Mesothelial cell of epicardium (in vitro differentiated cells): Measurements from ENCODE around the gene CTNNAL1. TPM values are rescaled to one million over a fixed set of nuclear protein-coding genes. Genes with fewer than 3 reads are reported as not detected.

Experiments
- DNase-seq, 2 experiments: peaks; one replicate each; pipeline ENCODE4 v3.0.0; 2021; ENCODE audit warnings: low spot score in 2 of 2; ENCODE audit not compliant: unreplicated experiment in 2 of 2
- H3K27ac Mint-ChIP-seq: 2 replicates; pipeline ENCODE4 v1.8.0; 2021; ENCODE audit warnings: mixed read lengths
- H3K27me3 Mint-ChIP-seq: 2 replicates; pipeline ENCODE4 v1.8.0; 2021; ENCODE audit warnings: low read depth, mixed read lengths
- H3K36me3 Mint-ChIP-seq: 2 replicates; pipeline ENCODE4 v1.8.0; 2021; ENCODE audit warnings: mixed read lengths
- H3K4me1 Mint-ChIP-seq: 2 replicates; pipeline ENCODE4 v1.8.0; 2021; ENCODE audit warnings: mixed read lengths
- H3K4me3 Mint-ChIP-seq: 2 replicates; pipeline ENCODE4 v1.8.0; 2021; ENCODE audit warnings: mild to moderate bottlenecking, moderate library complexity, mixed read lengths
- H3K9me3 Mint-ChIP-seq: 2 replicates; pipeline ENCODE4 v1.8.0; 2021; ENCODE audit warnings: mixed read lengths
- CTCF ChIP-seq: fragments of 200-600 bp; sonication (generic); IDR thresholded peaks from one replicate; pipeline ENCODE4 v1.5.0; 2021; ENCODE audit warnings: antibody characterized with exemption; ENCODE audit not compliant: unreplicated experiment
- total RNA-seq: library from RNA; stranded (reverse); gene quantifications from 3 replicates; pipeline ENCODE4 v1.2.1, GENCODE V29; 2021

The CTNNAL1 gene
- total RNA-seq, 1 donor from 2014 or later = 26.7 TPM

GRCh38 chr9:108953983-108954574 lies 59.2 kb downstream of the CTNNAL1 start:
- TF ChIP-seq CTCF = peak; percentile 78
- DNase-seq = no peak
- peaks cover 4% of the 10 kb centered on the region for H3K4me1 Mint-ChIP-seq
- no peak overlapping the region for H3K27ac Mint-ChIP-seq
- no peaks in the 10 kb centered on the region for H3K27me3 Mint-ChIP-seq
- H3K4me3 Mint-ChIP-seq = no peak overlapping the region
- H3K36me3 Mint-ChIP-seq = peaks cover 2% of the 10 kb centered on the region
- H3K9me3 Mint-ChIP-seq = no peaks in the 10 kb centered on the region

GRCh38 chr9:108951578-108951977 lies 61.7 kb downstream of the CTNNAL1 start:
- Mint-ChIP-seq H3K4me1 (peaks cover 8% of the 10 kb centered on the region), H3K9me3 (no peaks in the 10 kb centered on the region), H3K27me3 (no peaks in the 10 kb centered on the region), H3K36me3 (peaks cover 13% of the 10 kb centered on the region), H3K27ac (no peak overlapping the region), H3K4me3 (no peak overlapping the region)
- DNase-seq = no peak
- no peak for TF ChIP-seq CTCF

- Mint-ChIP-seq H3K27me3 (no peaks in the 10 kb centered on the region), H3K9me3 (no peaks in the 10 kb centered on the region), H3K4me3 (no peak overlapping the region), H3K36me3 (peaks cover 19% of the 10 kb centered on the region), H3K4me1 (peaks cover 4% of the 10 kb centered on the region), H3K27ac (no peak overlapping the region)
- no peak for TF ChIP-seq CTCF
- no peak for DNase-seq
Observed at GRCh38 chr9:108950168-108950567, 63.1 kb downstream of the CTNNAL1 start.

- no peak for TF ChIP-seq CTCF
Observed at GRCh38 chr9:108939975-108940374, 73.3 kb downstream of the CTNNAL1 start.

GRCh38 chr9:108937561-108938305 lies 75.6 kb downstream of the CTNNAL1 start:
- no peak for DNase-seq
- H3K4me1 Mint-ChIP-seq = peaks cover 17% of the 10 kb centered on the region
- peaks cover 6% of the 10 kb centered on the region for H3K36me3 Mint-ChIP-seq
- H3K27me3 Mint-ChIP-seq = no peaks in the 10 kb centered on the region
- no peak for TF ChIP-seq CTCF
- H3K9me3 Mint-ChIP-seq = no peaks in the 10 kb centered on the region
- H3K27ac Mint-ChIP-seq = no peak overlapping the region
- no peak overlapping the region for H3K4me3 Mint-ChIP-seq

More at GRCh38 chr9:108939975-108940374, 73.3 kb downstream of the CTNNAL1 start:
- no peak overlapping the region for H3K4me3 Mint-ChIP-seq
- H3K4me1 Mint-ChIP-seq = peaks cover 5% of the 10 kb centered on the region
- peaks cover 6% of the 10 kb centered on the region for H3K36me3 Mint-ChIP-seq
- H3K9me3 Mint-ChIP-seq = no peaks in the 10 kb centered on the region
- H3K27ac Mint-ChIP-seq = no peak overlapping the region
- no peaks in the 10 kb centered on the region for H3K27me3 Mint-ChIP-seq
- no peak for DNase-seq
